Upper lobe of left lung (tissue), 6 donors: ENCODE measurements around the gene NINJ2. TPM values are rescaled to one million over a fixed set of nuclear protein-coding genes. Genes with fewer than 3 reads are reported as not detected.

Experiments
- ATAC-seq, 2 donors: fragments of 200-7000 bp; cut with Tn5 transposase; one replicate each; pipeline ENCODE4 v1.9.1; 2022; ENCODE audit warnings: mild to moderate bottlenecking in 2 of 2, moderate library complexity in 2 of 2; ENCODE audit not compliant: low FRiP score in 2 of 2
- DNase-seq, 2 donors: peaks; one replicate each; pipeline ENCODE4 v3.0.0-alpha.2; 2019 to 2020
- H3K27ac ChIP-seq, 4 donors: fragments of 200-600 bp; sonication (generic); one replicate each; pipeline ENCODE4 v1.5.1; 2016 to 2019
- H3K27me3 ChIP-seq, 4 donors: fragments of 200-600 bp; sonication (generic); one replicate each; pipeline ENCODE4 v1.5.1; 2017 to 2019
- H3K36me3 ChIP-seq, 4 donors: fragments of 200-600 bp; sonication (generic); one replicate each; pipeline ENCODE4 v1.5.1; 2016 to 2019
- H3K4me1 ChIP-seq, 4 donors: fragments of 200-600 bp; sonication (generic); one replicate each; pipeline ENCODE4 v1.5.1; 2018 to 2019
- H3K4me3 ChIP-seq, 4 donors: fragments of 200-600 bp; sonication (generic); one replicate each; pipeline ENCODE4 v1.5.1; 2017 to 2019; ENCODE audit warnings: mild to moderate bottlenecking in 2 of 4, moderate library complexity in 1 of 4
- H3K9me3 ChIP-seq, 4 donors: fragments of 200-600 bp; sonication (generic); one replicate each; pipeline ENCODE4 v1.5.1; 2018 to 2019
- EP300 ChIP-seq, 4 donors: sonication (generic); formaldehyde crosslinking; IDR thresholded peaks; one replicate each; pipeline ENCODE4 v1.5.1; 2017; ENCODE audit warnings: antibody characterized with exemption in 4 of 4, control low read depth in 2 of 4
- POLR2A ChIP-seq, 4 donors: fragments of 450-650 bp; IDR thresholded peaks; one replicate each; pipeline ENCODE4 v1.5.1; 2016 to 2017; ENCODE audit warnings: antibody characterized with exemption in 4 of 4, mild to moderate bottlenecking in 2 of 4
- POLR2AphosphoS5 ChIP-seq, 2 donors: sonication (generic); formaldehyde crosslinking; IDR thresholded peaks; one replicate each; pipeline ENCODE4 v1.5.1; 2017; ENCODE audit warnings: antibody characterized with exemption in 2 of 2
- WGBS, 2 donors: methylation state at CpG; one replicate each; pipeline ENCODE4 v1.1.5; 2017 to 2018; 5-methylcytosine and 5-hydroxymethylcytosine counted together
- total RNA-seq, 6 donors: library from RNA; depleted of rRNA in 4 of 6; stranded (reverse); fragments of >200 nt in 4 of 6; gene quantifications; one replicate each; pipeline versions ENCODE4 v1.1.0 to v1.2.1, GENCODE V29; 2016 to 2021
- TF ChIP-seq, protein P1 (sequence below), 6 experiments: fragments of 450-650 bp in 4 of 6; fragments of 200-600 bp in 2 of 6; sonication (generic) in 2 of 6; IDR thresholded peaks; one replicate each; pipeline ENCODE4 v1.5.1; 2016 to 2019; ENCODE audit warnings: antibody characterized with exemption in 6 of 6
- donor health status: DM: no; HTN: no; CAD: no; lungs with moderate emphysema.
- donor health status: DM: no; HTN: yes; CAD: no; lungs with severe emphysema.

Gene NINJ2
- total RNA-seq, 6 donors from 2014 or later, result 15.6 to 73.3 (median 36.2) TPM

DNA sequence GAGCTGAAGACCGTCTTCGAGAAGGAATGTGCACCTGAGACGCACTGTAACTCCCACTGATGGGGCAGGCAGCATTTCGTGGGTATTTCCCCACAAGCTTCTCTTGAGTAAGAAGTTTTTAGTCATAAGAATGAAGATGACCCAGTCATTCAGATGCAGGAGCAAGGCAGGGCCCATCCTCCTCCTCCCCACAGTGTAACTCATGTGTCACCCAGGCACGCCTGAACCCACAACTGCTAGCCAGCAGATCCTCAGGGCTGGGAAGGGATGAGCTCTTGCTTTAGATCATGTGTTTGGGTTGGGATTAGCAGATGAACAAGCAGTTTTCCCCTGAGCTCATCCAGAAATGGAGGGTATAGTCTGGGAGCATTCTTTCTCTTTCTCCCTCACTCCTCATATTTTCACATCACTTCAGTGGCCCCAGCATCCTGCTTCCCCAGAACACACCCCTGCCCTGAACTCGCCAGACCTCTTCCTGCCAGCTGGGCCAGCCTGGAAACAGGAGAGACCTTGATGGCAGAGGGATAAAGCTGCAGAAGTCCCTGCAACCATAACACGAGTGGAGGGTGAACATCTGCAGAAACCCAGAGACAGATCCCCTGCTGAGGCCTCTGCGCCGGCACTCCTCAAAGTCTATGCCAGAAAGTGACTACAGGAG lies 130.2 kb downstream of the NINJ2 start:
- ATAC-seq (peak in 1 of 2 donors; percentile 84), DNase-seq (no peak)
- WGBS, 2 donors, result 85 to 87% methylated on average over 8 to 9 of the region's 9 CpGs
- H3K36me3 ChIP-seq, result no peaks in the 10 kb centered on the region
- H3K27me3 ChIP-seq, result no peaks in the 10 kb centered on the region
- H3K4me1 ChIP-seq, result no peaks in the 10 kb centered on the region
- peaks cover 0 to 5% (median 2%) of the 10 kb centered on the region in 4 donors for H3K9me3 ChIP-seq
- no peak overlapping the region for H3K4me3 ChIP-seq
- no peak for TF ChIP-seq POLR2AphosphoS5 (IDR thresholded peaks at IDR 0.05)
- TF ChIP-seq POLR2A (IDR thresholded peaks at IDR 0.05), result no peak
- TF ChIP-seq EP300 (IDR thresholded peaks at IDR 0.05), result no peak
- TF ChIP-seq, protein P1, sequence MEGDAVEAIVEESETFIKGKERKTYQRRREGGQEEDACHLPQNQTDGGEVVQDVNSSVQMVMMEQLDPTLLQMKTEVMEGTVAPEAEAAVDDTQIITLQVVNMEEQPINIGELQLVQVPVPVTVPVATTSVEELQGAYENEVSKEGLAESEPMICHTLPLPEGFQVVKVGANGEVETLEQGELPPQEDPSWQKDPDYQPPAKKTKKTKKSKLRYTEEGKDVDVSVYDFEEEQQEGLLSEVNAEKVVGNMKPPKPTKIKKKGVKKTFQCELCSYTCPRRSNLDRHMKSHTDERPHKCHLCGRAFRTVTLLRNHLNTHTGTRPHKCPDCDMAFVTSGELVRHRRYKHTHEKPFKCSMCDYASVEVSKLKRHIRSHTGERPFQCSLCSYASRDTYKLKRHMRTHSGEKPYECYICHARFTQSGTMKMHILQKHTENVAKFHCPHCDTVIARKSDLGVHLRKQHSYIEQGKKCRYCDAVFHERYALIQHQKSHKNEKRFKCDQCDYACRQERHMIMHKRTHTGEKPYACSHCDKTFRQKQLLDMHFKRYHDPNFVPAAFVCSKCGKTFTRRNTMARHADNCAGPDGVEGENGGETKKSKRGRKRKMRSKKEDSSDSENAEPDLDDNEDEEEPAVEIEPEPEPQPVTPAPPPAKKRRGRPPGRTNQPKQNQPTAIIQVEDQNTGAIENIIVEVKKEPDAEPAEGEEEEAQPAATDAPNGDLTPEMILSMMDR (IDR thresholded peaks at IDR 0.05), result no peak
- H3K27ac ChIP-seq, result no peak overlapping the region

DNA sequence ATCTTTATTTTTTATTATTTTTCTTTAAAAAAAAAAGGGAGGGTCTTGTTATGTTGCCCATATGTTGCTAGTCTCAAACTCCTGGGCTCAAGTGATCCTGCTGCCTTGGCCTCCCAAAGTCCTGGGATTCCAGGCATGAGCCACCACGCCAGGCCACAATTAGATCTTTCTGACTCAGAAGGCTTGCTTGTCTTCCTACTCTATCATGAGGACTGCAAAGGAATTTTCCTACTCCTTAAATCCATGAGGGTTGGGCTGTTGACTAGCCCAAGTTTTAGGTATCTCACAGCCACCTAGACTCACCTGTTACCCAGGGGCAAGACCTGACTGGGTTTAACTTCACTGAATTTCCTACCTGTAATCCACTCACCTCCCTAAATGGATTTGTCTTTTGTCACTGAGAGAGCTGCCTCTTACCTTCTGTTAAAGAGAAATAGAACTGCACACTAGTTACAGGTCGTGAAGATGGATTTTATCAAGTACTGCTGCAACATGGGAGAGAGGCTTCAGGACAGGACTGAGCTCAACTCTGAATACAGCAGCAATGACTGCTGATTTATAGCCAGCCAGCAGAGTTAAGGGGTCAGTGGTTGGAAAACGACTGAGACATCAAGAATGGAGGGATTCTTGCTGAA lies 131.2 kb downstream of the NINJ2 start:
- TF ChIP-seq, protein P1 (IDR thresholded peaks at IDR 0.05), result no peak
- TF ChIP-seq EP300 (IDR thresholded peaks at IDR 0.05) (no peak), POLR2AphosphoS5 (IDR thresholded peaks at IDR 0.05) (no peak), POLR2A (IDR thresholded peaks at IDR 0.05) (no peak)
- Histone ChIP-seq H3K4me1 (no peaks in the 10 kb centered on the region), H3K4me3 (no peak overlapping the region), H3K9me3 (peaks cover 0 to 5% (median 2%) of the 10 kb centered on the region in 4 donors), H3K27ac (no peak overlapping the region), H3K36me3 (no peaks in the 10 kb centered on the region), H3K27me3 (no peaks in the 10 kb centered on the region)
- 80 to 86% methylated on average over 3 of the region's 3 CpGs for WGBS, 2 donors
- no peak for ATAC-seq
- no peak for DNase-seq

DNA sequence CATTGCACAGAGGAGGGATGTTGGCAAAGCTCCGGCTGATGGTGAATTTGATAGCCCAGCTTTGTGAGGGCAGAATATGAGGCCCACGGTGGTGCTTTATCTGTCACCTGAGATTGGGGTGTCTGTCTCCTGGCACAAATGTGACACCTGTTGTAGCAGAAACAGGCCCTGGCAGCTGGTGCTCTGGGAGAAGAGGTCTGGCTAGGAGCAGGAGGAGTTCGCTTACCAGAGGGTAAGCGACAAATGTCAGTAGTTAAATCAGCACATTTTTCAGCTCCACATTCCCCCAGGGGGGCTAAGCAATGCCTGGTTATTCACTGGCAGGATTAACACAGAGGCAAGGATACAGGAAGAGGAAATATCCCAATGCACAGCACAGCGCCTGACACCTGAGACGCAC lies 132.4 kb downstream of the NINJ2 start:
- TF ChIP-seq POLR2A (IDR thresholded peaks at IDR 0.05), result no peak
- TF ChIP-seq POLR2AphosphoS5 (IDR thresholded peaks at IDR 0.05), result no peak
- TF ChIP-seq, protein P1 (IDR thresholded peaks at IDR 0.05), result no peak
- no peak for TF ChIP-seq EP300 (IDR thresholded peaks at IDR 0.05)
- H3K27ac ChIP-seq, result no peak overlapping the region
- H3K9me3 ChIP-seq, result peaks cover 0 to 5% (median 2%) of the 10 kb centered on the region in 4 donors
- 87 to 94% methylated on average over 6 of the region's 6 CpGs for WGBS, 2 donors
- no peaks in the 10 kb centered on the region for H3K27me3 ChIP-seq
- H3K4me1 ChIP-seq, result no peaks in the 10 kb centered on the region
- ATAC-seq (no peak), DNase-seq (no peak)
- no peak overlapping the region for H3K4me3 ChIP-seq
- H3K36me3 ChIP-seq, result no peaks in the 10 kb centered on the region

DNA sequence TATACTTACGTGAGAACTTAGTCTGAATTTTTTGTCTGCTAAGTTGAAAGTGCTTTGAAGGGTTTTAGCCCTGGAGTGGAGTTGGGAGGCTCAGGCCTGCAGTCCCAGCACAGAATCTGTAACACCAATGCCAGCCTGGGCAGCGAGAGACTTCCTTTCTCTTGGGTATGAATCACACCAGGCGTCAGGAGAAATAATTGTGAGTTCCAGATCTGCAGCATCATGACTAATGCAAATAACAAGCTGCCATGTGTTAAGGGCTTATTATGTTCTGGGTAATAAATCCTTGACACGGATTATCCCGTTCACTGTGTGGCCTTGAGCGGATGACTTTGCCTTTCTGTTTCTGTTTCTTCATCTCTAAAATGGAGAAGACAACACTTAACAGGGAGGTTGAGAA lies 132.9 kb downstream of the NINJ2 start:
- Histone ChIP-seq H3K4me1 (no peaks in the 10 kb centered on the region), H3K27ac (no peak overlapping the region), H3K36me3 (no peaks in the 10 kb centered on the region), H3K9me3 (peaks cover 0 to 5% (median 2%) of the 10 kb centered on the region in 4 donors), H3K4me3 (no peak overlapping the region), H3K27me3 (no peaks in the 10 kb centered on the region)
- ATAC-seq (no peak), DNase-seq (no peak)
- WGBS, 2 donors, result 92 to 94% methylated on average over 6 of the region's 6 CpGs
- TF ChIP-seq EP300 (IDR thresholded peaks at IDR 0.05) (no peak), POLR2A (IDR thresholded peaks at IDR 0.05) (no peak), POLR2AphosphoS5 (IDR thresholded peaks at IDR 0.05) (no peak)
- TF ChIP-seq, protein P1 (IDR thresholded peaks at IDR 0.05), result no peak
